DOHH2 (cell line): ENCODE results near the gene SERPINI1.

ENCODE experiments used
- EZH2phosphoT487 ChIP-seq: fragments of 200-600 bp; sonication (generic); IDR thresholded peaks from 2 replicates; pipeline ENCODE4 v1.6.1; 2017; ENCODE audit warnings: borderline replicate concordance, mild to moderate bottlenecking, antibody characterized with exemption, low read length, moderate library complexity, mixed read lengths
- TF ChIP-seq, protein P1 (sequence below): fragments of 200-600 bp; sonication (generic); IDR thresholded peaks from one replicate; pipeline ENCODE4 v1.5.1; 2014; ENCODE audit warnings: antibody characterized with exemption, mild to moderate bottlenecking, low read depth, low read length; ENCODE audit not compliant: poor library complexity, severe bottlenecking

DNA sequence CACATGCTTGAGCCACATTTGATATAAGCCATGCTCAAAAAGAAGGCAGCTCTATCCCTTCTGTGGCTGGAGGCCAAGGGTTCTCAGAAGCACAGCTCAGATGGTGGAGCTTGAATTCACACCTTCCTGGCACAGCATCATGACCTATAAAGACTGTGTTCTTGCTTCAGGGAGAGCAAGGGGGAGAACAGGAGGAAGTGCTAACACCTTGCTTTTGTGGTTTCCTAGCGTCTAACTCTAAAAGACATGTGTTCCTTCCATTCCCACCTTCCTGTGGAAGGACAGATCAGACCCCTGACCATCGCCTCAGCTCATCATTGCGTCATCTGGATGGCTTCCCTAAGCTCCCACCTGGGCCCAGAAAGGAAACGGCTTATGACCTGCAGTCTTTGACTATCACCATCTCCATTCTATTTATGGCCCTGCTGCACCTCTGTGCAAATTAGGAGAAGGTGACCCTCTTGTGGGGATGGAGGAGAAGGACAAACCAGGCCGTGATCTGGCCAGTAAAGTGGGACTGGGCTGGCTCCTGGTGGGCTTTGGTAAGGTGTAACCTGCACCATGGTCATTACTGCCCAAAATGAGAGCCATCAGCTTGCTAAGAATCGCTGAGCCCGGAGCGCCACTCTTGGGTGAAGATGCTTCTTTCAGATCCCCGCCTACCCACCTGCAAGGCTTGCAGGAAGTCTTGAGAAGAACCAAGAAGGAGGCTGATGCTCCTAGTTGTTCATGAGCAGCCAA lies 128.5 kb downstream of the SERPINI1 start:
- TF ChIP-seq, protein P1, sequence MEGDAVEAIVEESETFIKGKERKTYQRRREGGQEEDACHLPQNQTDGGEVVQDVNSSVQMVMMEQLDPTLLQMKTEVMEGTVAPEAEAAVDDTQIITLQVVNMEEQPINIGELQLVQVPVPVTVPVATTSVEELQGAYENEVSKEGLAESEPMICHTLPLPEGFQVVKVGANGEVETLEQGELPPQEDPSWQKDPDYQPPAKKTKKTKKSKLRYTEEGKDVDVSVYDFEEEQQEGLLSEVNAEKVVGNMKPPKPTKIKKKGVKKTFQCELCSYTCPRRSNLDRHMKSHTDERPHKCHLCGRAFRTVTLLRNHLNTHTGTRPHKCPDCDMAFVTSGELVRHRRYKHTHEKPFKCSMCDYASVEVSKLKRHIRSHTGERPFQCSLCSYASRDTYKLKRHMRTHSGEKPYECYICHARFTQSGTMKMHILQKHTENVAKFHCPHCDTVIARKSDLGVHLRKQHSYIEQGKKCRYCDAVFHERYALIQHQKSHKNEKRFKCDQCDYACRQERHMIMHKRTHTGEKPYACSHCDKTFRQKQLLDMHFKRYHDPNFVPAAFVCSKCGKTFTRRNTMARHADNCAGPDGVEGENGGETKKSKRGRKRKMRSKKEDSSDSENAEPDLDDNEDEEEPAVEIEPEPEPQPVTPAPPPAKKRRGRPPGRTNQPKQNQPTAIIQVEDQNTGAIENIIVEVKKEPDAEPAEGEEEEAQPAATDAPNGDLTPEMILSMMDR = no peak
- TF ChIP-seq EZH2phosphoT487 = no peak
